GM12878 (cell line): ENCODE results near the gene CD300LG. TPM values are rescaled to one million over a fixed set of nuclear protein-coding genes. Genes with fewer than 3 reads are reported as not detected.

Source experiments
- ATAC-seq: fragments of 200-7000 bp; cut with Tn5 transposase; 3 replicates; pipeline ENCODE4 v1.9.1; 2020; ENCODE audit warnings: mild to moderate bottlenecking, moderate library complexity
- BruUV-seq: library from RNA; stranded (reverse); fragments of 400-500 nt; replicated peaks from 2 replicates; lab custom pipeline; 2021; lab: Mats Ljungman, UMichigan
- CTCF ChIA-PET: fragments of 300-600 bp; sonication (Branson Sonifier 250); formaldehyde crosslinking; extraction: SDS; loops from one replicate; lab custom pipeline; 2021; ENCODE audit warnings: inconsistent platforms; lab: Yijun Ruan, JAX
- POLR2A ChIA-PET: fragments of 350-600 bp; formaldehyde crosslinking; extraction: SDS; loops from one replicate; lab custom pipeline; 2021; ENCODE audit warnings: inconsistent platforms; lab: Charles Lee
- RAD21 ChIA-PET: fragments of 300-600 bp; sonication (Branson Sonifier 250); formaldehyde crosslinking; loops from one replicate; lab custom pipeline; 2023; ENCODE audit warnings: antibody characterized with exemption; ENCODE audit not compliant: unreplicated experiment; lab: Charles Lee
- SMC1A ChIA-PET: fragments of 300-600 bp; sonication (Branson Sonifier 250); formaldehyde crosslinking; loops from one replicate; lab custom pipeline; 2023; ENCODE audit not compliant: unreplicated experiment, uncharacterized antibody; lab: Charles Lee
- DNase-seq: peaks from one replicate; pipeline ENCODE4 v3.0.0-alpha.2; 2011; ENCODE audit warnings: low read depth, low spot score
- FAIRE-seq: peaks from 3 replicates; lab custom pipeline; 2011; peaks lifted over from hg19 to GRCh38; lab: Jason Lieb, UNC
- H2AFZ ChIP-seq: 2 replicates; pipeline ENCODE4 v1.6.0; 2011; ENCODE audit warnings: low read depth, low read length, control low read depth; ENCODE audit not compliant: control insufficient read depth
- H3K27ac ChIP-seq: 2 replicates; pipeline ENCODE4 v1.5.1; 2011; ENCODE audit warnings: control low read depth; ENCODE audit not compliant: control insufficient read depth, insufficient read depth
- H3K27me3 ChIP-seq, 2 experiments: replicated peaks in 1 of 2; 2 replicates each; pipeline versions ENCODE4 v1.6.0 to v1.6.1; 2011; ENCODE audit warnings: low read length in 1 of 2; ENCODE audit not compliant: control insufficient read depth in 2 of 2, insufficient read depth in 2 of 2
- H3K36me3 ChIP-seq, 2 experiments: 2 replicates each; pipeline ENCODE4 v1.5.1; 2011; ENCODE audit warnings: low read length in 1 of 2; ENCODE audit not compliant: control insufficient read depth in 2 of 2, insufficient read depth in 2 of 2
- H3K4me1 ChIP-seq: 2 replicates; pipeline ENCODE4 v1.6.1; 2011; ENCODE audit warnings: mild to moderate bottlenecking, low read length, moderate library complexity, mixed read lengths; ENCODE audit not compliant: control insufficient read depth, insufficient read depth
- H3K4me2 ChIP-seq: 2 replicates; pipeline ENCODE4 v1.6.0; 2011; ENCODE audit warnings: control low read depth; ENCODE audit not compliant: control insufficient read depth, insufficient read depth
- H3K4me3 ChIP-seq: fragments of 200-600 bp; sonication (generic); 2 replicates; pipeline ENCODE4 v1.5.1; 2016
- H3K79me2 ChIP-seq: 2 replicates; pipeline ENCODE4 v1.6.0; 2011; ENCODE audit warnings: low read length; ENCODE audit not compliant: control insufficient read depth, insufficient read depth
- H3K9ac ChIP-seq: 2 replicates; pipeline ENCODE4 v1.8.0; 2011; ENCODE audit warnings: low read length, control low read depth, mixed read lengths; ENCODE audit not compliant: control insufficient read depth, insufficient read depth
- H3K9me3 ChIP-seq: replicated peaks from 3 replicates; pipeline ENCODE4 v1.5.1; 2011; ENCODE audit warnings: mild to moderate bottlenecking, low read length; ENCODE audit not compliant: control insufficient read depth, insufficient read depth
- H4K20me1 ChIP-seq: 2 replicates; pipeline ENCODE4 v1.6.0; 2011; ENCODE audit not compliant: control insufficient read depth, insufficient read depth
- BCL3 ChIP-seq: IDR thresholded peaks from 2 replicates; pipeline ENCODE4 v1.6.1; 2011; ENCODE audit warnings: borderline replicate concordance, low read depth, mild to moderate bottlenecking, moderate library complexity, low read length; ENCODE audit not compliant: insufficient read depth, poor library complexity, severe bottlenecking
- CBX5 ChIP-seq: sonication (generic); IDR thresholded peaks from 2 replicates; pipeline ENCODE4 v1.6.1; 2016; ENCODE audit warnings: low read depth, moderate library complexity, mild to moderate bottlenecking, inconsistent platforms
- IKZF2 ChIP-seq, 2 experiments: fragments of 450-650 bp; IDR thresholded peaks; 2 replicates each; pipeline ENCODE4 v1.6.1; 2017; ENCODE audit warnings: mild to moderate bottlenecking in 2 of 2, moderate library complexity in 2 of 2
- NFYB ChIP-seq: IDR thresholded peaks from 2 replicates; pipeline ENCODE4 v1.6.1; 2011; ENCODE audit warnings: low read depth, mild to moderate bottlenecking, low read length, improper control_type of control experiment, moderate library complexity; ENCODE audit not compliant: insufficient read depth
- PAX5 ChIP-seq: IDR thresholded peaks from 2 replicates; pipeline ENCODE4 v1.6.1; 2011; ENCODE audit warnings: low read depth, low read length, borderline replicate concordance
- REST ChIP-seq: IDR thresholded peaks from 2 replicates; pipeline ENCODE4 v1.6.1; 2012; ENCODE audit warnings: mild to moderate bottlenecking, low read depth, low read length
- RFX5 ChIP-seq: IDR thresholded peaks from 2 replicates; pipeline ENCODE4 v1.6.1; 2011; ENCODE audit warnings: low read depth, low read length, improper control_type of control experiment
- SRF ChIP-seq, 2 experiments: IDR thresholded peaks; 2 replicates each; pipeline ENCODE4 v1.6.1; 2011; ENCODE audit warnings: low read depth in 2 of 2, low read length in 2 of 2, mild to moderate bottlenecking in 1 of 2, moderate library complexity in 1 of 2
- ZNF24 ChIP-seq: fragments of 450-650 bp; IDR thresholded peaks from 2 replicates; pipeline ENCODE4 v1.6.1; 2017; ENCODE audit warnings: antibody characterized with exemption, mild to moderate bottlenecking
- WGBS: methylation state at CpG from one replicate; pipeline ENCODE4 v1.1.6; 2016; ENCODE audit warnings: low lambda C conversion rate; ENCODE audit not compliant: insufficient replicate concordance, insufficient coverage; ENCODE audit errors: missing lambda C conversion rate; 5-methylcytosine and 5-hydroxymethylcytosine counted together
- in situ Hi-C: fragments of 300-500 bp; cut with MboI; formaldehyde crosslinking; loops from 9 replicates; pipeline ENCODE4 v1.14.3; 2018; ENCODE audit warnings: mixed read lengths
- intact Hi-C: fragments of 100-400 bp; cut with micrococcal nuclease; formaldehyde crosslinking; loops from one replicate; pipeline ENCODE4 v1.14.2; 2022; ENCODE audit not compliant: unreplicated experiment
- polyA plus RNA-seq, 11 experiments: library from polyadenylated mRNA; depleted of rRNA in 4 of 11; unstranded in 6 of 11; stranded (reverse) in 5 of 11; fragments of >200 nt; fragmentation: Nextera tagmentation in 4 of 11; fragmentation: Illumina TruSeq in 1 of 11; extraction: Ambion mirVana in 4 of 11; extraction: Trizol in 1 of 11; gene quantifications; 1 replicate in 1 of 11; 2 replicates in 10 of 11; pipeline versions ENCODE4 v1.2.1 to v1.2.3, GENCODE V29; 2011 to 2016; ENCODE audit warnings: inconsistent platforms in 2 of 11, missing spikeins in 2 of 11, low read depth in 1 of 11
- total RNA-seq, 4 experiments: library from RNA; depleted of rRNA in 3 of 4; stranded (reverse); fragments of >200 nt in 3 of 4; fragmentation: Illumina TruSeq in 1 of 4; extraction: Trizol in 1 of 4; gene quantifications; 2 replicates each; pipeline versions ENCODE4 v1.2.1 to v1.2.3, GENCODE V29; 2013 to 2021

The CD300LG gene
- total and polyA plus RNA-seq, 10 of the 15 experiments (the other 5 are each of a cell fraction or from before 2014, with no cell fraction given) = not detected

- no peak overlapping the region for H3K4me2 ChIP-seq
- 46% methylated on average over 12 of the region's 12 CpGs for WGBS
- no peaks in the 10 kb centered on the region for H3K9me3 ChIP-seq
- no peaks in the 10 kb centered on the region for H3K79me2 ChIP-seq
- FAIRE-seq = no peak
- H3K27me3 ChIP-seq = no peaks in the 10 kb centered on the region
- no peaks in the 10 kb centered on the region for H4K20me1 ChIP-seq
- SMC1A ChIA-PET = interaction anchor here (1.0 kb wide), 1 partner anchor 9 kb away, joined by 3 read pairs; no protein-coding TSS in a partner anchor
- no TSS peak for BruUV-seq
- no peak overlapping the region for H3K9ac ChIP-seq
- H3K27ac ChIP-seq = no peak overlapping the region
- in situ Hi-C loops (no loop called here), intact Hi-C loops (no loop called here)
- H3K4me3 ChIP-seq = no peak overlapping the region
- no peaks in the 10 kb centered on the region for H3K36me3 ChIP-seq
- POLR2A ChIA-PET = no interaction called here
- RAD21 ChIA-PET = no interaction called here
- TF ChIP-seq NFYB (no peak), BCL3 (no peak), SRF (IDR thresholded peaks at IDR 0.05; ENCODE audit: low read depth in 2 of 2, low read length in 2 of 2) (no peak)
- TF ChIP-seq, all 136 proteins: peak for 0
- H3K4me1 ChIP-seq = no peaks in the 10 kb centered on the region
- DNase-seq (no peak), ATAC-seq (no peak)
- no peak overlapping the region for H2AFZ ChIP-seq
- CTCF ChIA-PET = interaction anchor here (0.9 to 1.5 kb wide), 5 partner anchors 8 to 41 kb away, joined by 3 to 5 read pairs (median 4); no protein-coding TSS in a partner anchor
Observed at GRCh38 chr17:43881181-43881580, 34.2 kb downstream of the CD300LG start.

DNA sequence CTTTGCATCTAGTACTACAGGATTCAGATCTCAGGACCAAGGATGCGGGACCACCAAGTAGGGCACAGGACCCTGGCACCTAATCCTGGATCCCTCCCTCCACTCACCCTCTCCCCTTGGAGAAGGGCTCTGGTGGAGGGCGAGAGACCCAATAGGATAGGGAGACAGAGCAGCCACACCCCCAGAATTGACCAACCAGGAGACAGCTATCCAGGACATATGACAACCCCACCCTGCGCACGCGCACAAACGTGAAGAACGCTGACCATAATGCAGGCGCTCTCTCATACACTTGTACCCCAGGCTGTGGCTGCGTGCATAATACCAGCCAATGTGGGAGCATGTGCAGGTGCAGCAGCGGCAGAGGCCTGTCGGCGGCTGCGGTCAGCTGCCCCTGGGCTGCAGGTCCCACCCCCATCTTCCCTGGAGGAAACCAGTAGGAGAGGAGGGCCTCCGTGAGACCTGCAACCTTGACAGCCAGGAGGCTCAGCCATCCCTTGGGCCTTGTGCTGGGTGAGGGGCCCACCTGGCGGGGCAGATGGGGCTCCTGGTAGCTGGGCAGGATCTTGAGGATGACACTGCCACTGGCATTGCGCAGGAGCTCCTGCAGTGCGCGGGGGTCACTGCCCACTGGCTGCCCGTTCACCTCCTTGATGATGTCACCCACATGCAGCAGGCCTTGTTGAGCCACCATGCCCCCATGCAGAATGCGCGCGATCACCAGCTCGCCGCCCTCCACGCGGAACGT is 35.0 kb downstream of the CD300LG start:
- DNase-seq = no peak
- no peak for FAIRE-seq
- Histone ChIP-seq H3K9ac (no peak overlapping the region), H3K79me2 (no peaks in the 10 kb centered on the region), H2AFZ (no peak overlapping the region), H4K20me1 (no peaks in the 10 kb centered on the region), H3K27me3 (no peaks in the 10 kb centered on the region), H3K9me3 (no peaks in the 10 kb centered on the region), H3K4me3 (no peak overlapping the region), H3K4me1 (no peaks in the 10 kb centered on the region), H3K27ac (no peak overlapping the region), H3K36me3 (no peaks in the 10 kb centered on the region), H3K4me2 (no peak overlapping the region)
- ChIA-PET POLR2A (no interaction called here), CTCF (no interaction called here), RAD21 (no interaction called here), SMC1A (no interaction called here)
- 74% methylated on average over 27 of the region's 27 CpGs for WGBS
- intact Hi-C loops = no loop called here
- ATAC-seq = no peak
- in situ Hi-C loops = no loop called here
- BruUV-seq = no TSS peak
- TF ChIP-seq CBX5 (no peak), REST (no peak), PAX5 (no peak), IKZF2 (IDR thresholded peaks at IDR 0.05) (no peak), ZNF24 (no peak), BCL3 (no peak), RFX5 (no peak)
